Neural cell (in vitro differentiated cells): ENCODE measurements around the gene TNNT3. TPM values are rescaled to one million over a fixed set of nuclear protein-coding genes. Genes with fewer than 3 reads are reported as not detected.

Experiments used
- H2AFZ ChIP-seq: fragments of 200-600, 300-800 bp; sonication (generic), shearing (Covaris generic); 2 replicates; pipeline ENCODE4 v1.6.0; 2014; ENCODE audit warnings: low read depth, mild to moderate bottlenecking, antibody characterized with exemption, low read length, moderate library complexity
- H3F3A ChIP-seq: fragments of 200-600 bp; shearing (Covaris generic); 2 replicates; pipeline ENCODE4 v1.6.1; 2016; ENCODE audit warnings: mild to moderate bottlenecking, moderate library complexity, mixed read lengths, antibody characterized with exemption, low read length; ENCODE audit not compliant: insufficient read depth, poor library complexity, severe bottlenecking
- H3K27ac ChIP-seq: fragments of 200-600, 300-800 bp; sonication (generic), shearing (Covaris generic); 2 replicates; pipeline ENCODE4 v1.5.1; 2014; ENCODE audit warnings: mild to moderate bottlenecking, low read length, moderate library complexity
- H3K27me3 ChIP-seq: fragments of 300-800, 200-600 bp; sonication (generic), shearing (Covaris generic); 2 replicates; pipeline ENCODE4 v1.6.0; 2014; ENCODE audit warnings: mild to moderate bottlenecking, low read depth, low read length, moderate library complexity; ENCODE audit not compliant: insufficient read depth
- H3K36me3 ChIP-seq: fragments of 300-800, 200-600 bp; sonication (generic), shearing (Covaris generic); 2 replicates; pipeline ENCODE4 v1.5.1; 2014; ENCODE audit warnings: mild to moderate bottlenecking, antibody characterized with exemption, low read length, moderate library complexity; ENCODE audit not compliant: insufficient read depth
- H3K4me2 ChIP-seq: fragments of 300-800, 200-600 bp; sonication (generic), shearing (Covaris generic); 2 replicates; pipeline ENCODE4 v1.6.0; 2014; ENCODE audit warnings: mild to moderate bottlenecking, low read length
- H3K4me3 ChIP-seq: fragments of 300-800, 200-600 bp; sonication (generic), shearing (Covaris generic); 2 replicates; pipeline ENCODE4 v1.5.1; 2014; ENCODE audit warnings: mild to moderate bottlenecking, low read length, moderate library complexity
- H3K79me2 ChIP-seq: fragments of 200-600 bp; shearing (Covaris generic); replicated peaks from 2 replicates; pipeline ENCODE4 v1.6.0; 2014; ENCODE audit warnings: mild to moderate bottlenecking, low read length, moderate library complexity; ENCODE audit not compliant: insufficient read depth
- H3K9ac ChIP-seq: fragments of 300-800, 200-600 bp; sonication (generic), shearing (Covaris generic); 2 replicates; pipeline ENCODE4 v1.6.1; 2016; ENCODE audit warnings: mild to moderate bottlenecking, low read length, mixed read lengths
- H3K9me2 ChIP-seq: fragments of 200-600 bp; shearing (Covaris generic); 2 replicates; pipeline ENCODE4 v1.6.1; 2016; ENCODE audit warnings: mild to moderate bottlenecking, low read length, mixed read lengths; ENCODE audit not compliant: insufficient read depth
- H3K9me3 ChIP-seq: fragments of 200-600, 300-800 bp; sonication (generic), shearing (Covaris generic); 2 replicates; pipeline ENCODE4 v1.6.1; 2016; ENCODE audit warnings: mild to moderate bottlenecking, mixed run types, low read length, moderate library complexity, mixed read lengths
- H4K20me1 ChIP-seq: fragments of 200-600 bp; shearing (Covaris generic); 2 replicates; pipeline ENCODE4 v1.6.1; 2016; ENCODE audit warnings: mild to moderate bottlenecking, mixed run types; ENCODE audit not compliant: insufficient read depth
- EP300 ChIP-seq: fragments of 450-650 bp; conservative IDR thresholded peaks from 2 replicates; pipeline ENCODE4 v1.6.1; 2014; ENCODE audit warnings: antibody characterized with exemption, mild to moderate bottlenecking, moderate library complexity; ENCODE audit not compliant: poor library complexity, severe bottlenecking
- EZH2 ChIP-seq: fragments of 200-600, 300-800 bp; shearing (Covaris generic), sonication (generic); IDR thresholded peaks from 2 replicates; pipeline ENCODE4 v1.6.1; 2014; ENCODE audit warnings: antibody characterized with exemption, low read length, borderline replicate concordance, mild to moderate bottlenecking; ENCODE audit not compliant: insufficient read depth, poor library complexity, severe bottlenecking
- MXI1 ChIP-seq: fragments of 450-650 bp; conservative IDR thresholded peaks from 2 replicates; pipeline ENCODE4 v1.6.1; 2014; ENCODE audit warnings: antibody characterized with exemption, mild to moderate bottlenecking; ENCODE audit not compliant: poor library complexity, severe bottlenecking
- POLR2AphosphoS5 ChIP-seq: IDR thresholded peaks from 2 replicates; pipeline ENCODE4 v1.6.1; 2012
- RAD21 ChIP-seq: fragments of 450-650 bp; conservative IDR thresholded peaks from 2 replicates; pipeline ENCODE4 v1.6.1; 2014; ENCODE audit warnings: antibody characterized with exemption, mild to moderate bottlenecking, moderate library complexity
- SMC3 ChIP-seq: fragments of 450-650 bp; conservative IDR thresholded peaks from 2 replicates; pipeline ENCODE4 v1.6.1; 2014; ENCODE audit warnings: antibody characterized with exemption, mild to moderate bottlenecking, moderate library complexity; ENCODE audit not compliant: poor library complexity
- TAF1 ChIP-seq: IDR thresholded peaks from 2 replicates; pipeline ENCODE4 v1.6.1; 2012; ENCODE audit warnings: low read depth
- polyA plus RNA-seq: library from polyadenylated mRNA; depleted of rRNA; stranded (reverse); fragments of >200 nt; gene quantifications from 2 replicates; pipeline ENCODE4 v1.2.3, GENCODE V29; 2014
- TF ChIP-seq, protein P1 (sequence below): IDR thresholded peaks from 2 replicates; pipeline ENCODE4 v1.6.1; 2012; ENCODE audit warnings: borderline replicate concordance
- TF ChIP-seq, protein P2 (sequence below): fragments of 450-650 bp; IDR thresholded peaks from 2 replicates; pipeline ENCODE4 v1.5.1; 2014; ENCODE audit warnings: antibody characterized with exemption, mild to moderate bottlenecking, moderate library complexity; ENCODE audit not compliant: poor library complexity, severe bottlenecking

Gene TNNT3
- polyA plus RNA-seq, 1 donor from 2014 or later = not detected

DNA sequence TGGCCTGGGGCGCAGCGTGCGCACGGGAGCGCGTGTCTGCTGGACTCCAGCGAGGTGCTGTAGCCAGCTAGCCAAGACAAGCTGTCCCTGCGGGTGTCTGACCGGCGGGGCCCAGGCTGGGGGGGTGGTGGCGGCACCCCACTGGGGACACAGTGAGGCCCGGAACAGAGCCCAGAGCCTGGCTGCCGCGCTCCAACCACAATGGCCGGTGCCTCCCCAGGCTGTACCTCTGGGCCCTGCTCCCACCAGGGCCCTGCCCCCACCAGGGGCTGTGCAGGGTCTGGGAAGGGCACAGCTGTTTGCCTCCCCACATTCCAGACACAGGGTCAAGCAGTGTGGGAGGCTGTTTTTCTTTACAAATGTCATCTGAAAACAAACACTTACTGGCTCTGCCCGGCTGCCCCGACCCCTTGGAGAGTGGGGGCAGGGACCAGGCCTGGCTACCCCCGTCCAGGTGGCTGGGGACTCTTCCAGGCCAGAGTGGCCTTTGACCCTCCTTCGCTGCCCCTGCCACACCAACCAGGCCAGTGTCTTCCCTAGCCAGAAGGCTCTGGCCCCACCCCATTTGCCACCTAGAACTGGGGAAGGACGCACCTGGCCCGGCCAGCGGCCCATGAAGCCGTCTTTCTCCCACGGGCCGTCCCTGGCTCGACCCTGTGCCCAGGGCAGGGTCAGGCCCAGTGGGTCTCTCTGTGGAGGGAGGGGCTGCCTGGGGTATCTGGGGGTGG, 63.5 kb downstream of the TNNT3 start:
- no peak overlapping the region for H3K4me2 ChIP-seq
- H3K27ac ChIP-seq = no peak overlapping the region
- no peaks in the 10 kb centered on the region for H4K20me1 ChIP-seq
- H3K9me2 ChIP-seq = no peaks in the 10 kb centered on the region
- TF ChIP-seq POLR2AphosphoS5 (no peak), RAD21 (no peak), SMC3 (no peak), EP300 (no peak), TAF1 (no peak), MXI1 (no peak), EZH2 (no peak)
- TF ChIP-seq, protein P1, sequence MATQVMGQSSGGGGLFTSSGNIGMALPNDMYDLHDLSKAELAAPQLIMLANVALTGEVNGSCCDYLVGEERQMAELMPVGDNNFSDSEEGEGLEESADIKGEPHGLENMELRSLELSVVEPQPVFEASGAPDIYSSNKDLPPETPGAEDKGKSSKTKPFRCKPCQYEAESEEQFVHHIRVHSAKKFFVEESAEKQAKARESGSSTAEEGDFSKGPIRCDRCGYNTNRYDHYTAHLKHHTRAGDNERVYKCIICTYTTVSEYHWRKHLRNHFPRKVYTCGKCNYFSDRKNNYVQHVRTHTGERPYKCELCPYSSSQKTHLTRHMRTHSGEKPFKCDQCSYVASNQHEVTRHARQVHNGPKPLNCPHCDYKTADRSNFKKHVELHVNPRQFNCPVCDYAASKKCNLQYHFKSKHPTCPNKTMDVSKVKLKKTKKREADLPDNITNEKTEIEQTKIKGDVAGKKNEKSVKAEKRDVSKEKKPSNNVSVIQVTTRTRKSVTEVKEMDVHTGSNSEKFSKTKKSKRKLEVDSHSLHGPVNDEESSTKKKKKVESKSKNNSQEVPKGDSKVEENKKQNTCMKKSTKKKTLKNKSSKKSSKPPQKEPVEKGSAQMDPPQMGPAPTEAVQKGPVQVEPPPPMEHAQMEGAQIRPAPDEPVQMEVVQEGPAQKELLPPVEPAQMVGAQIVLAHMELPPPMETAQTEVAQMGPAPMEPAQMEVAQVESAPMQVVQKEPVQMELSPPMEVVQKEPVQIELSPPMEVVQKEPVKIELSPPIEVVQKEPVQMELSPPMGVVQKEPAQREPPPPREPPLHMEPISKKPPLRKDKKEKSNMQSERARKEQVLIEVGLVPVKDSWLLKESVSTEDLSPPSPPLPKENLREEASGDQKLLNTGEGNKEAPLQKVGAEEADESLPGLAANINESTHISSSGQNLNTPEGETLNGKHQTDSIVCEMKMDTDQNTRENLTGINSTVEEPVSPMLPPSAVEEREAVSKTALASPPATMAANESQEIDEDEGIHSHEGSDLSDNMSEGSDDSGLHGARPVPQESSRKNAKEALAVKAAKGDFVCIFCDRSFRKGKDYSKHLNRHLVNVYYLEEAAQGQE = no peak
- TF ChIP-seq, protein P2, sequence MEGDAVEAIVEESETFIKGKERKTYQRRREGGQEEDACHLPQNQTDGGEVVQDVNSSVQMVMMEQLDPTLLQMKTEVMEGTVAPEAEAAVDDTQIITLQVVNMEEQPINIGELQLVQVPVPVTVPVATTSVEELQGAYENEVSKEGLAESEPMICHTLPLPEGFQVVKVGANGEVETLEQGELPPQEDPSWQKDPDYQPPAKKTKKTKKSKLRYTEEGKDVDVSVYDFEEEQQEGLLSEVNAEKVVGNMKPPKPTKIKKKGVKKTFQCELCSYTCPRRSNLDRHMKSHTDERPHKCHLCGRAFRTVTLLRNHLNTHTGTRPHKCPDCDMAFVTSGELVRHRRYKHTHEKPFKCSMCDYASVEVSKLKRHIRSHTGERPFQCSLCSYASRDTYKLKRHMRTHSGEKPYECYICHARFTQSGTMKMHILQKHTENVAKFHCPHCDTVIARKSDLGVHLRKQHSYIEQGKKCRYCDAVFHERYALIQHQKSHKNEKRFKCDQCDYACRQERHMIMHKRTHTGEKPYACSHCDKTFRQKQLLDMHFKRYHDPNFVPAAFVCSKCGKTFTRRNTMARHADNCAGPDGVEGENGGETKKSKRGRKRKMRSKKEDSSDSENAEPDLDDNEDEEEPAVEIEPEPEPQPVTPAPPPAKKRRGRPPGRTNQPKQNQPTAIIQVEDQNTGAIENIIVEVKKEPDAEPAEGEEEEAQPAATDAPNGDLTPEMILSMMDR = no peak
- no peak overlapping the region for H3K9ac ChIP-seq
- no peak overlapping the region for H2AFZ ChIP-seq
- no peak overlapping the region for H3K4me3 ChIP-seq
- H3K9me3 ChIP-seq = no peaks in the 10 kb centered on the region
- no peaks in the 10 kb centered on the region for H3K27me3 ChIP-seq
- H3K79me2 ChIP-seq = no peaks in the 10 kb centered on the region
- no peaks in the 10 kb centered on the region for H3F3A ChIP-seq
- no peaks in the 10 kb centered on the region for H3K36me3 ChIP-seq

GRCh38 chr11:1983601-1983961, 64.1 kb downstream of the TNNT3 start:
- TF ChIP-seq EP300 = no peak
- TF ChIP-seq, protein P2 = no peak
- TF ChIP-seq TAF1 = no peak
- no peak for TF ChIP-seq SMC3
- TF ChIP-seq POLR2AphosphoS5 = no peak
- no peak for TF ChIP-seq EZH2
- no peak for TF ChIP-seq MXI1
- Histone ChIP-seq H3K27ac (no peak overlapping the region), H3K36me3 (no peaks in the 10 kb centered on the region), H3F3A (no peaks in the 10 kb centered on the region), H3K4me2 (no peak overlapping the region), H3K9me2 (no peaks in the 10 kb centered on the region), H3K79me2 (no peaks in the 10 kb centered on the region), H3K4me3 (no peak overlapping the region), H2AFZ (no peak overlapping the region), H3K9me3 (no peaks in the 10 kb centered on the region), H3K27me3 (no peaks in the 10 kb centered on the region), H4K20me1 (no peaks in the 10 kb centered on the region), H3K9ac (no peak overlapping the region)
